NCI-H1048 (cell line): ENCODE measurements around the gene SLC2A8.

ENCODE experiments used
- DNase-seq: peaks from one replicate; lab custom pipeline; 2025; lab: John Stamatoyannopoulos, UW

SLC2A8 gene

GRCh38 chr9:127437497-127438264 lies 40.7 kb downstream of the SLC2A8 start:
- no peak for DNase-seq

- DNase-seq = no peak
Measured at GRCh38 chr9:127438394-127438793, 41.4 kb downstream of the SLC2A8 start.

- no peak for DNase-seq
Measured at GRCh38 chr9:127444283-127444920, 47.4 kb downstream of the SLC2A8 start.

- no peak for DNase-seq
Measured at GRCh38 chr9:127444921-127445850, 48.2 kb downstream of the SLC2A8 start.

GRCh38 chr9:127445851-127446712 lies 49.1 kb downstream of the SLC2A8 start:
- DNase-seq = no peak

GRCh38 chr9:127446713-127447415 lies 49.9 kb downstream of the SLC2A8 start:
- DNase-seq = no peak

- DNase-seq = no peak
Measured at GRCh38 chr9:127447416-127448111, 50.6 kb downstream of the SLC2A8 start.

GRCh38 chr9:127448112-127448805 lies 51.3 kb downstream of the SLC2A8 start:
- DNase-seq = no peak

- DNase-seq = no peak
Measured at GRCh38 chr9:127449332-127449966, 52.5 kb downstream of the SLC2A8 start.

GRCh38 chr9:127450243-127450760 lies 53.3 kb downstream of the SLC2A8 start:
- no peak for DNase-seq

GRCh38 chr9:127450830-127451607 lies 54.0 kb downstream of the SLC2A8 start, which contains the start of the genes LRSAM1 and RPL12:
Gene LRSAM1, plus strand, starts transcription at chr9:127451510. Its CDS starts 3,018 bp downstream, at chr9:127454528.
Gene RPL12, minus strand, starts transcription at chr9:127451406. Its CDS starts 89 bp downstream, at chr9:127451317.
- DNase-seq = peak; percentile 92

GRCh38 chr9:127451608-127451857 lies 54.6 kb downstream of the SLC2A8 start:
- no peak for DNase-seq

- DNase-seq = no peak
Measured at GRCh38 chr9:127451858-127452656, 55.1 kb downstream of the SLC2A8 start.

- no peak for DNase-seq
Measured at GRCh38 chr9:127452691-127453090, 55.7 kb downstream of the SLC2A8 start.

GRCh38 chr9:127455324-127455992 lies 58.5 kb downstream of the SLC2A8 start:
- DNase-seq = no peak

GRCh38 chr9:127457191-127457878 lies 60.4 kb downstream of the SLC2A8 start:
- DNase-seq = no peak
